Epithelial cell of alveolus of lung (primary cell): ENCODE measurements around the gene SRGAP2C. TPM values are rescaled to one million over a fixed set of nuclear protein-coding genes. Genes with fewer than 3 reads are reported as not detected.

ENCODE experiments used
- total RNA-seq: library from RNA; depleted of rRNA; stranded (reverse); fragments of >200 nt; gene quantifications from 2 replicates; pipeline ENCODE4 v1.2.1, GENCODE V29; 2015

Gene SRGAP2C
- 11.1 TPM in 2 replicates for total RNA-seq

DNA sequence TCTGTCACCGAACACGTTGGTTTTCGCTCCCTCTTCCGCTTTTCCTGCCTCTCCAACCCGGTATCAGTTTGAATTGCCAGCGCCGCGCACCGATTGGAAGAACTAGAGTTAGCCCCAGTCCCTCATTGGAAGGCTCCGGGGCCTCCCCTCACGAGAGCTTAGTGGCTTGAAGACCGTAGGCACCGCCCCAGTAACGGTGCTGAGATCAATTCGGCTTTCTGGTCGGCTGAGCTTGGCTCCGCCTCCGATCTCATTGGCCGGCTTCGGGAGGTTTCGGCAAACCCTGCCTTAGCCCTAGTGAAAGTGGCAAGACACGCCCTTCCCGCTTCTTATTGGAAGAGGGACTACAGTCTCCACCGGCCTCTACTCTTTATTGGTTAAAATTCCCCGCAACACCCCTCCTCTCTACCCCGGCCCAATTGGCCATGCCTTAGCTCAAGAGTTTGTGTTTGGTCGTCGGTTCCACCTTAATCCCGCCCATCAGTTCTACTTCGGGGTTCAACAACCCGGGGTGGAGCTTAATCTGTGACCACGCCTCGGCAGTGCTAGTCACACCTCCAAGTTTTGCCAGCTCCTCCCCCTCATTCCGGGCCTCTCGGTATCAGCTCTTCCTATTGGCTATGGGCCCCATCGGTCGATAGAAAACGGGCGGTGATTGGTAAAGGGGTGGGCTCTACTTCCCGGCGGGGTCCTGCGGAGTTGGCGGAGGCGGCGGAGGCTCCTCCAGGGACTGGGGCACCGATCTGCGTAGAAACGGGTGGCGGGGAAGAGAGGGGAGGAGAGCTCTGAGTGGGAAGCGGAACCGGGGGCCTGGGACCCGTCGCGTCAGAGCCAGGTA is at the start of gene SRGAP2C, which contains the start of gene FAM72B:
SRGAP2C (plus strand) TSS at position 686 of the 838 bp plus-strand sequence. CDS start 2,472 bp downstream, outside the sequence.
FAM72B (minus strand) TSS at position 51 of the 838 bp plus-strand sequence. CDS start 851 bp downstream, outside the sequence.

Other genes starting within 250 kb of the SRGAP2C start
- 3.6 TPM in 2 replicates for gene FAM72B, start 635 bp upstream of the SRGAP2C start, total RNA-seq